RWPE1 (cell line): ENCODE data around the gene HOOK1.

ENCODE experiments used
- CTCF ChIA-PET: fragments of 350-600 bp; sonication (Branson Sonifier 250); formaldehyde crosslinking; extraction: SDS; loops from one replicate; lab custom pipeline; 2021; lab: Yijun Ruan, JAX
- POLR2A ChIA-PET: fragments of 400-600 bp; formaldehyde crosslinking; extraction: SDS; loops from one replicate; lab custom pipeline; 2020; ENCODE audit warnings: antibody characterized with exemption; ENCODE audit not compliant: low non-redundant PET; lab: Yijun Ruan, JAX
- DNase-seq: peaks from one replicate; pipeline ENCODE4 v3.0.0; 2012; ENCODE audit warnings: low spot score
- H3K27ac ChIP-seq: fragments of 450-650 bp; 2 replicates; pipeline ENCODE4 v1.5.1; 2017
- TF ChIP-seq, protein P1 (sequence below): fragments of 450-650 bp; conservative IDR thresholded peaks from 2 replicates; pipeline ENCODE4 v1.5.1; 2017; ENCODE audit warnings: low read depth, mild to moderate bottlenecking

Gene HOOK1

DNA sequence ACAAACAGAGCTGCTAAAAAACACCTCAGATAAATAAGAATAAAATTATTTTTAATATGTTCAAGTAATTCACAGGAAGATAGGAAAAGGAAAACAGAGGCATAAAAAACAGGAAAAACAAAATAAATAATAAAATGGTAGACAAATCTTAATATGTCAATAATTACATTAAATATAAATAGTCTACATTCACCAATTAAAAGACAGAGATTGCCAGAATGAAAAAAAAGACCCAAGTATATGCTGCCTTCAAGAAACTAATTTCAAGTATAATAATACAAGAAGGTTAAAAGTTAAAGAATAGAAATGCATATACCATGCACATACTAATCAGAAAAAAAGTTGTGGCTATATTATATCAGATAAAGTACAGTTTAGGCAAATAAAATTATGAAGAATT, 109.9 kb downstream of the HOOK1 start:
- POLR2A ChIA-PET, result no interaction called here
- H3K27ac ChIP-seq, result no peak overlapping the region
- TF ChIP-seq, protein P1, sequence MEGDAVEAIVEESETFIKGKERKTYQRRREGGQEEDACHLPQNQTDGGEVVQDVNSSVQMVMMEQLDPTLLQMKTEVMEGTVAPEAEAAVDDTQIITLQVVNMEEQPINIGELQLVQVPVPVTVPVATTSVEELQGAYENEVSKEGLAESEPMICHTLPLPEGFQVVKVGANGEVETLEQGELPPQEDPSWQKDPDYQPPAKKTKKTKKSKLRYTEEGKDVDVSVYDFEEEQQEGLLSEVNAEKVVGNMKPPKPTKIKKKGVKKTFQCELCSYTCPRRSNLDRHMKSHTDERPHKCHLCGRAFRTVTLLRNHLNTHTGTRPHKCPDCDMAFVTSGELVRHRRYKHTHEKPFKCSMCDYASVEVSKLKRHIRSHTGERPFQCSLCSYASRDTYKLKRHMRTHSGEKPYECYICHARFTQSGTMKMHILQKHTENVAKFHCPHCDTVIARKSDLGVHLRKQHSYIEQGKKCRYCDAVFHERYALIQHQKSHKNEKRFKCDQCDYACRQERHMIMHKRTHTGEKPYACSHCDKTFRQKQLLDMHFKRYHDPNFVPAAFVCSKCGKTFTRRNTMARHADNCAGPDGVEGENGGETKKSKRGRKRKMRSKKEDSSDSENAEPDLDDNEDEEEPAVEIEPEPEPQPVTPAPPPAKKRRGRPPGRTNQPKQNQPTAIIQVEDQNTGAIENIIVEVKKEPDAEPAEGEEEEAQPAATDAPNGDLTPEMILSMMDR, result no peak
- CTCF ChIA-PET, result no interaction called here
- DNase-seq, result no peak
